SJCRH30 (cell line): Measurements from ENCODE around the gene PAF1. TPM values are rescaled to one million over a fixed set of nuclear protein-coding genes. Genes with fewer than 3 reads are reported as not detected.

Source experiments
- DNase-seq, 2 experiments: peaks; one replicate each; pipeline ENCODE4 v3.0.0-alpha.2; 2015 to 2020
- H3K27ac ChIP-seq: fragments of 250-450 bp; sonication (Bioruptor Pico); 2 replicates; pipeline ENCODE4 v1.5.1; 2020; ENCODE audit warnings: mild to moderate bottlenecking, moderate library complexity
- H3K27me3 ChIP-seq: fragments of 250-450 bp; sonication (Bioruptor Pico); 2 replicates; pipeline ENCODE4 v1.5.1; 2020; ENCODE audit warnings: mild to moderate bottlenecking, moderate library complexity
- H3K36me3 ChIP-seq: fragments of 250-450 bp; sonication (Bioruptor Pico); 2 replicates; pipeline ENCODE4 v1.5.1; 2020; ENCODE audit warnings: mild to moderate bottlenecking, moderate library complexity
- H3K4me1 ChIP-seq: fragments of 250-450 bp; sonication (Bioruptor Pico); 2 replicates; pipeline ENCODE4 v1.5.1; 2020; ENCODE audit warnings: mild to moderate bottlenecking, moderate library complexity
- H3K4me3 ChIP-seq: fragments of 250-450 bp; sonication (Bioruptor Pico); 2 replicates; pipeline ENCODE4 v1.5.1; 2020; ENCODE audit warnings: mild to moderate bottlenecking, moderate library complexity
- H3K9me3 ChIP-seq: fragments of 250-450 bp; sonication (Bioruptor Pico); replicated peaks from 2 replicates; pipeline ENCODE4 v1.5.1; 2020; ENCODE audit warnings: mild to moderate bottlenecking, moderate library complexity
- total RNA-seq: library from RNA; depleted of rRNA; stranded (reverse); fragments of >200 nt; shearing (Covaris generic); gene quantifications from 2 replicates; pipeline ENCODE4 v1.2.3, GENCODE V29; 2014

Gene PAF1
- total RNA-seq, 1 experiment from 2014 or later, result 85.7 TPM

DNA sequence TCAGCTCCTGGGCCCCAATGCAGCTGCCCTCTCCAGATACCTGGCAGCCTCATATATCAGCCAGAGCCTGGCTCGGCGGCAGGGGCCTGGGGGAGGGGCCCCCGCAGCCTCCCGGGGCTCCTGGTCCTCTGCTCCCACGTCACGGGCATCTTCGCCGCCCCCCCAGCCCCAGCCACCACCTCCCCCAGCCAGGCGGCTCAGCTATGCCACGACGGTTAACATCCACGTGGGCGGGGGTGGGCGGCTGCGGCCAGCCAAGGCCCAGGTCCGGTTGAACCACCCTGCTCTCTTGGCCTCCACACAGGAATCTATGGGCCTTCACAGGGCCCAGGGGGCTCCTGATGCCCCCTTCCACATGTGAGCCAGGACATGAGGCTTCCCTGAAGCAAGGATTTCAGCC, 34.0 kb upstream of the PAF1 start:
- no peak overlapping the region for H3K27ac ChIP-seq
- H3K9me3 ChIP-seq, result no peaks in the 10 kb centered on the region
- peaks cover 33% of the 10 kb centered on the region for H3K36me3 ChIP-seq
- no peak overlapping the region for H3K4me3 ChIP-seq
- DNase-seq, result no peak
- no peaks in the 10 kb centered on the region for H3K27me3 ChIP-seq
- H3K4me1 ChIP-seq, result peaks cover 7% of the 10 kb centered on the region; the same call in 1 of the 2 replicates

DNA sequence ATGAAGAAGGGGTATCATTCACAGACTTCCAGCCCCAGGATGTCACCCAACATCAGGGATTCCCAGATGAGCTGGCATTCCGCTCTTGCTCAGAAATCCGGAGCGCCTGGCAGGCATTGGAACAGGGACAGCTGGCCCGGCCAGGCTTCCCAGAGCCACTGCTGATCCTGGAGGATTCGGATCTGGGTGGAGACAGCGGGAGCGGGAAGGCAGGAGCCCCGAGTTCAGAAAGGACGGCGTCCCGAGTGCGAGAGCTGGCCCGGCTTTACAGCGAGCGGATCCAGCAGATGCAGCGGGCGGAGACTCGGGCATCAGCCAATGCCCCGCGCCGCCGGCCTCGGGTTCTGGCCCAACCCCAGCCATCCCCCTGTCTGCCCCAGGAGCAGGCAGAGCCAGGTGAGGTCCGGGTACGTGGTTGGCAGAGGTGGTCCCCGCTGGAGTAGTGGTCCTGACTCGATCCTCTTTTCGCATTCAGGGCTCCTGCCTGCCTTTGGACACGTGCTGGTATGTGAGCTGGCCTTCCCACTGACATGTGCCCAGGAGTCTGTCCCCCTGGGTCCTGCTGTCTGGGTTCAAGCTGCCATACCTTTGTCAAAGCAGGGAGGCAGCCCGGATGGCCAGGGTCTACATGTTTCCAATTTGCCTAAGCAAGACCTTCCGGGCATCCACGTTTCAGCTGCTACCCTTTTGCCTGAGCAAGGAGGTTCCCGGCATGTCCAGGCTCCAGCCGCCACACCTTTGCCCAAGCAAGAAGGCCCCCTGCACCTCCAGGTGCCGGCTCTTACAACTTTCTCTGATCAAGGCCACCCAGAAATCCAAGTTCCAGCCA, 32.6 kb upstream of the PAF1 start:
- H3K9me3 ChIP-seq, result no peaks in the 10 kb centered on the region
- peaks cover 45% of the 10 kb centered on the region for H3K36me3 ChIP-seq
- DNase-seq, result no peak
- peaks cover 2% of the 10 kb centered on the region; the same call in 1 of the 2 replicates for H3K4me1 ChIP-seq
- H3K27me3 ChIP-seq, result no peaks in the 10 kb centered on the region
- H3K4me3 ChIP-seq, result no peak overlapping the region
- H3K27ac ChIP-seq, result no peak overlapping the region

DNA sequence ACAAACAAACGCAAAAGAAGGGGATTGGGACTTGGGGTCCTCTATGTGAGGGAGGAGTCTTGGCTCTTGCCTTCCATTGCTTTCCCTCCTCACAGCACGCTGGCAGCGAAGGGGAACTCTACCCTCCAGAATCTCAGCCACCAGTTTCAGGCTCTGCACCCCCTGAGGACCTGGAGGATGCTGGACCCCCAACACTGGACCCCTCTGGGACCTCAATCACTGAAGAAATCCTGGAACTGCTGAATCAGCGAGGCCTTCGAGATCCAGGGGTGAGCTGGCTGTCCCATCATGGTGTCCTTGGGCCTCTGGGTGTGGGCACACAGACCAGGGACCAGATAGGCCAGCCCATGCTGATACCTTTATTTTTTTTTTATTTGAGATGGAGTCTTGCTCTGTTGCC, 31.1 kb upstream of the PAF1 start:
- Histone ChIP-seq H3K9me3 (no peaks in the 10 kb centered on the region), H3K36me3 (peaks cover 53% of the 10 kb centered on the region), H3K4me3 (no peak overlapping the region), H3K27ac (no peak overlapping the region), H3K27me3 (no peaks in the 10 kb centered on the region), H3K4me1 (no peaks in the 10 kb centered on the region)
- DNase-seq, result no peak

GRCh38 chr19:39420769-39421168, 29.9 kb upstream of the PAF1 start:
- no peak overlapping the region for H3K27ac ChIP-seq
- peaks cover 53% of the 10 kb centered on the region for H3K36me3 ChIP-seq
- no peak overlapping the region for H3K4me3 ChIP-seq

GRCh38 chr19:39419003-39419402, 28.1 kb upstream of the PAF1 start:
- Histone ChIP-seq H3K9me3 (no peaks in the 10 kb centered on the region), H3K36me3 (peaks cover 46% of the 10 kb centered on the region), H3K27ac (no peak overlapping the region), H3K4me3 (no peak overlapping the region), H3K27me3 (no peaks in the 10 kb centered on the region), H3K4me1 (no peaks in the 10 kb centered on the region)
- no peak for DNase-seq

More at GRCh38 chr19:39420769-39421168, 29.9 kb upstream of the PAF1 start:
- no peak for DNase-seq
- no peaks in the 10 kb centered on the region for H3K4me1 ChIP-seq
- H3K27me3 ChIP-seq, result no peaks in the 10 kb centered on the region
- no peaks in the 10 kb centered on the region for H3K9me3 ChIP-seq

DNA sequence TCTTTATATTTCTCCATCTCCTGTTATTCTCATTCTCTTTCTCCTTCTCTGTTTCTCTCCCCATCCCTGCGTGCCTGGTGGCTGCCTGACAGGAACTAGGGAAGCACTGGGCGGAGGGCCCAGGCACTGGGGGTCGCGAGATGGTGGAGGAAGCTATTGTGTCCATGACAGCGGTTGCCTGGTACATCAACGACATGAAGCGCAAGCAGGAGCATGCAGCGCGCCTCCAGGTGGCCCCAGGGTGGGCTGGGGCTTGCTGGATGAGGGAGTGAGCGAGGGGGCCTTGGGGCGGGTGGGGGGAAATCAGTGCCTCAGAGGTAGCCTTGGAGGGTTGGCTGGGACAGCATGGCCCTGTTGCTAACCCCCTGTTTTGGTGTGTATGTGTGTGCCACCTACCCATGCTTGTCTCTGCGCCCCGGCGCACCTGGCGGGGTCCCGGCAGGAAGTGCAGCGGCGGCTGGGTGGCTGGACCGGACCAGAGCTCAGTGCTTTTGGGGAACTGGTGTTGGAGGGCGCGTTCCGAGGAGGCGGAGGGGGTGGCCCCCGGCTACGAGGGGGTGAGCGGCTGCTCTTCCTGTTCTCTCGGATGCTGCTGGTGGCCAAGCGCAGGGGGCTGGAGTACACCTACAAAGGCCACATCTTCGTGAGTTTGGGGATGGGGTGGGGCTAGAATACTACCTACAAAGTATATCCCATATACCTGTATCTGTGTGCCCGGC, 26.7 kb upstream of the PAF1 start:
- DNase-seq, result no peak
- H3K27ac ChIP-seq, result no peak overlapping the region
- no peak overlapping the region for H3K4me3 ChIP-seq
- no peaks in the 10 kb centered on the region for H3K27me3 ChIP-seq
- H3K9me3 ChIP-seq, result no peaks in the 10 kb centered on the region
- no peaks in the 10 kb centered on the region for H3K4me1 ChIP-seq
- H3K36me3 ChIP-seq, result peaks cover 40% of the 10 kb centered on the region

GRCh38 chr19:39416152-39417120, 25.5 kb upstream of the PAF1 start:
- Histone ChIP-seq H3K9me3 (no peaks in the 10 kb centered on the region), H3K4me3 (no peak overlapping the region), H3K27me3 (no peaks in the 10 kb centered on the region), H3K27ac (no peak overlapping the region), H3K4me1 (peaks cover 2% of the 10 kb centered on the region), H3K36me3 (peaks cover 29% of the 10 kb centered on the region)
- peak; percentile 63 to 67 for DNase-seq

GRCh38 chr19:39415111-39416046, 24.5 kb upstream of the PAF1 start:
- Histone ChIP-seq H3K36me3 (peaks cover 25% of the 10 kb centered on the region), H3K4me3 (no peak overlapping the region), H3K27ac (no peak overlapping the region), H3K9me3 (no peaks in the 10 kb centered on the region), H3K4me1 (peaks cover 9% of the 10 kb centered on the region), H3K27me3 (no peaks in the 10 kb centered on the region)
- no peak for DNase-seq

GRCh38 chr19:39413911-39414608, 23.2 kb upstream of the PAF1 start:
- Histone ChIP-seq H3K36me3 (peaks cover 14% of the 10 kb centered on the region), H3K4me1 (peaks cover 12% of the 10 kb centered on the region), H3K9me3 (no peaks in the 10 kb centered on the region), H3K27me3 (no peaks in the 10 kb centered on the region), H3K27ac (peak overlapping the region; percentile 72), H3K4me3 (peak overlapping the region; percentile 80)
- peak; percentile 58 to 65 for DNase-seq

DNA sequence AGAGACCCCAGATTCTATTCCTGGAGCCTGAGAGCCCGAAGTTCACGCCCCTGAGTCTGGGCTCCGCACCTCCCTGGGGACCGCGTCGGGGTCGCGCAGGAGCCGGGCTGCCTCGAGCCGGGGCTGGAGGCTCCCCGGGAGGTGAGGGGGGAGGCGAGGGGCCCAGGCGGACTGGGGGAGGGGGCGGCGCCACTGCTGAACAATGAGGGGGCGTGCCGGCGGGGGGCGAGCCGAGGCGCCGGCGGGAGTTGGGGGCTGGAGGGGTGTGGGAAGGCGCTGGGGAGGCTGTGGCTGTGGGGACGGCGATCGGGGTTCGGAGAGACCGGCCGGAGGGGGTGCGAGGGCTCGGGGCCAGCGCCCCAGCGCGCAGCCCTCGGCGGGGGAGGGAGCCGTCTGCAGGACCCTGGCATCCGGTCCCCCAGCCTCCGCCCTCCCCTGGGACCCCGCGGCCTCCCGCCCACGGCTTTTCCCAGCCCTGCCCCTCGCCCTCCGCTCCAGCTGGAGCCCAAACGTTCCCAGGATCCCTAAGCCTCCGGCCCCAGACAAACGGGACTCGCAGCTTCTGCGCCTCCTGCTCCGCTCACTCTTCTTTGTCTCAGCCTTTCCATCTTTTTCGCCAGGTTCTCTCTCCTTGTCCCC, 22.5 kb upstream of the PAF1 start:
- peaks cover 7% of the 10 kb centered on the region for H3K36me3 ChIP-seq
- H3K27me3 ChIP-seq, result no peaks in the 10 kb centered on the region
- peak overlapping the region; percentile 72 for H3K27ac ChIP-seq
- peaks cover 14% of the 10 kb centered on the region for H3K4me1 ChIP-seq
- H3K4me3 ChIP-seq, result peak overlapping the region; percentile 80
- DNase-seq, result peak; percentile 85 to 87
- no peaks in the 10 kb centered on the region for H3K9me3 ChIP-seq

GRCh38 chr19:39412867-39413271, 22.0 kb upstream of the PAF1 start:
- peak overlapping the region; percentile 80 for H3K4me3 ChIP-seq
- H3K27me3 ChIP-seq, result no peaks in the 10 kb centered on the region
- H3K27ac ChIP-seq, result peak overlapping the region; percentile 72
- no peak for DNase-seq
- no peaks in the 10 kb centered on the region for H3K9me3 ChIP-seq
- peaks cover 14% of the 10 kb centered on the region for H3K4me1 ChIP-seq
- H3K36me3 ChIP-seq, result peaks cover 2% of the 10 kb centered on the region; the same call in 1 of the 2 replicates

DNA sequence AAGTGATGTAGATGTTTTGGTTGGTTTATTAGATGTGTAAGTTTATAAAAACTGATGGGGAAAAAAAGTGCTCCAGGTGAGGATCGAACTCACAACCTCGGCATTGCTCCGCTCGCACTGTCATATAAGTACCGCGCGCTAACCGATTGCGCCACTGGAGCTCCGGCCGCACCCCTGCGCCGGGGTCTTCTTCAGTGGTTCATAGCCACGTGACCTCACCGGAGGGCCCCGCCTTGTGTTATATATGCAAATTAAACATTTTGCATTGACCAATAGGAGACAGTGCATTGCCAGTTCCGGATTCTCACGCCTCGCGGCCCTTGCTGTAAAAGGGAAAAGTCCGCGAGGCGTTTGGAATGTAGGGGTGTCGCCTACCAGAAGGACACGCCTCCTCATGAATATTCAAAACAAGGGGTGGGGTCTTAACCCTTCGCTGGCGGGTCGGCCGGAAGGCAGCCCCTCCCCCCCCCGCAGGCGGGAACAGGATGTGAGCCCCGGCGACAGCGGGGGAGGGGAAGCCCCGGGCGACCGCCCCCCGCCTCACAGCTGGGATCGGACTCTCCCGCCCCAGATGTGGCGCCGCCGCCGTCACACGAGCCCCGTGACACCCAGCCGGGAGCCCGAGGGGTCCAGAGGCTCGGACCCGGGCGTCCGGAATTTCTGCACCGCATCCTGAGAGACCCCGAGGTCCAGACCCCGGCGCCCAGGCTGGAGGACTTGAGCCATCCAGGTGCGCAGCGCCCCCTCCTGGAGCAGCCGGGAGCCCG, 21.4 kb upstream of the PAF1 start, which contains the start of gene PLEKHG2:
PLEKHG2 (plus strand) TSS at position 570 of the 767 bp plus-strand sequence. CDS start 1,418 bp downstream, outside the sequence.
- Histone ChIP-seq H3K4me1 (peaks cover 14% of the 10 kb centered on the region), H3K4me3 (peak within 1 kb of the TSS; percentile 80), H3K36me3 (no peaks in the 10 kb centered on the region), H3K9me3 (no peaks in the 10 kb centered on the region), H3K27me3 (no peaks in the 10 kb centered on the region), H3K27ac (peak within 1 kb of the TSS; percentile 72)
- DNase-seq, result peak; percentile 100
